ENCODE results near the gene NPAT. TPM values are rescaled to one million over a fixed set of nuclear protein-coding genes. Genes with fewer than 3 reads are reported as not detected.
"Not testable (repeated sequence)": the region's sequence is repeated elsewhere in the genome, so short reads cannot be mapped to it uniquely, and the experiment has no call there.

The NPAT gene
- polyA plus RNA-seq, 1 donor: 23.7 TPM

GRCh38 chr11:108218912-108219783, 3.3 kb downstream of the NPAT start:
- no peak for DNase-seq

GRCh38 chr11:108218455-108218854, 4.0 kb downstream of the NPAT start:
- DNase-seq: no peak

GRCh38 chr11:108216988-108217387, 5.5 kb downstream of the NPAT start:
- DNase-seq: no peak

GRCh38 chr11:108213784-108214183, 8.7 kb downstream of the NPAT start:
- DNase-seq: no peak

- DNase-seq: no peak
Measured at GRCh38 chr11:108210441-108210840, 12.0 kb downstream of the NPAT start.

GRCh38 chr11:108207683-108208060, 14.8 kb downstream of the NPAT start:
- no peak for DNase-seq

- DNase-seq: no peak
Measured at GRCh38 chr11:108206969-108207682, 15.3 kb downstream of the NPAT start.

GRCh38 chr11:108206171-108206570, 16.3 kb downstream of the NPAT start:
- no peak for DNase-seq

GRCh38 chr11:108204929-108205499, 17.4 kb downstream of the NPAT start:
- no peak for DNase-seq

- no peak for DNase-seq
Measured at GRCh38 chr11:108204376-108204775, 18.1 kb downstream of the NPAT start.

- DNase-seq: no peak
Measured at GRCh38 chr11:108203075-108203474, 19.4 kb downstream of the NPAT start.

GRCh38 chr11:108199446-108200321, 22.8 kb downstream of the NPAT start:
- DNase-seq: no peak

- DNase-seq: no peak
Measured at GRCh38 chr11:108198833-108199232, 23.6 kb downstream of the NPAT start.

GRCh38 chr11:108197351-108197750, 25.1 kb downstream of the NPAT start:
- DNase-seq: no peak

GRCh38 chr11:108196901-108197300, 25.5 kb downstream of the NPAT start:
- no peak for DNase-seq

- DNase-seq: no peak
Measured at GRCh38 chr11:108193725-108194124, 28.7 kb downstream of the NPAT start.

GRCh38 chr11:108177570-108177969, 44.9 kb downstream of the NPAT start:
- DNase-seq: no peak

GRCh38 chr11:108170184-108170583, 52.3 kb downstream of the NPAT start:
- DNase-seq: no peak

- no peak for DNase-seq
Measured at GRCh38 chr11:108167624-108168023, 54.8 kb downstream of the NPAT start.

GRCh38 chr11:108162878-108163277, 59.6 kb downstream of the NPAT start:
- DNase-seq: not testable (repeated sequence)

GRCh38 chr11:108160970-108161566, 61.4 kb downstream of the NPAT start:
- DNase-seq: no peak

- DNase-seq: no peak
Measured at GRCh38 chr11:108154591-108154990, 67.8 kb downstream of the NPAT start.

Data from left kidney (tissue), 2 donors.